GM18951 (cell line): ENCODE measurements around the gene TTC7B.

Source experiments
- POLR2A ChIP-seq: IDR thresholded peaks from 4 replicates; pipeline ENCODE4 v1.6.1; 2011; ENCODE audit warnings: mild to moderate bottlenecking; ENCODE audit not compliant: insufficient read length, insufficient read depth; ENCODE audit errors: extremely low read depth
- in situ Hi-C: fragments of 300-500 bp; cut with MboI; formaldehyde crosslinking; loops from one replicate; pipeline ENCODE4 v1.12.0; 2022; ENCODE audit warnings: low sequenced_read_pairs, mixed read lengths, inconsistent platforms; ENCODE audit not compliant: unreplicated experiment

Gene TTC7B

GRCh38 chr14:90700933-90701776 is 115.1 kb downstream of the TTC7B start:
- in situ Hi-C loops, result no loop called here
- TF ChIP-seq POLR2A, result no peak

DNA sequence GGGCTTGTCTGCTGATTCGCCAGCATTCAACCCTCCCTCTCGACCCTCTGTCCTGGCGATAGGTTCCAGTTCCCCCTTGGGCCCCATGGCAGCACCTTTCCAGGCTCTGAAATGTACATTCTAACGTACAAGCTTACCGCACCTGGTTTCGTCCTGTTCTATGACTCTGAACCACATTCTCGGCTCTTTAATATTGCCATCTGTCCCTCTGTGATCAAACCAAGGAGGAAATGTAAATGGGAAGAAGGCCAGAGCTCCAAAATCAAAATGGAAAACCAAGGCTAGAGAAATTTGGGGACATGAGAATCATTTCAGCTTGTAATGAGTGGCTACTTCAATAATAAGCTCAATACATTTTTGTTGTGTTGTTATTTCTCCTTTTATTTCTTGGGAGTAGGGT is 117.2 kb downstream of the TTC7B start:
- no peak for TF ChIP-seq POLR2A
- in situ Hi-C loops, result no loop called here

- in situ Hi-C loops, result no loop called here
- no peak for TF ChIP-seq POLR2A
These were observed 117.8 kb downstream of the TTC7B start for GRCh38 chr14:90698379-90698869.

- no peak for TF ChIP-seq POLR2A
- in situ Hi-C loops, result no loop called here
These were observed 118.5 kb downstream of the TTC7B start for GRCh38 chr14:90697577-90698206.

GRCh38 chr14:90697132-90697531 is 119.1 kb downstream of the TTC7B start:
- TF ChIP-seq POLR2A, result no peak
- in situ Hi-C loops, result no loop called here

GRCh38 chr14:90696720-90697119 is 119.5 kb downstream of the TTC7B start:
- no peak for TF ChIP-seq POLR2A
- in situ Hi-C loops, result no loop called here

GRCh38 chr14:90695997-90696660 is 120.1 kb downstream of the TTC7B start:
- in situ Hi-C loops, result no loop called here
- no peak for TF ChIP-seq POLR2A

DNA sequence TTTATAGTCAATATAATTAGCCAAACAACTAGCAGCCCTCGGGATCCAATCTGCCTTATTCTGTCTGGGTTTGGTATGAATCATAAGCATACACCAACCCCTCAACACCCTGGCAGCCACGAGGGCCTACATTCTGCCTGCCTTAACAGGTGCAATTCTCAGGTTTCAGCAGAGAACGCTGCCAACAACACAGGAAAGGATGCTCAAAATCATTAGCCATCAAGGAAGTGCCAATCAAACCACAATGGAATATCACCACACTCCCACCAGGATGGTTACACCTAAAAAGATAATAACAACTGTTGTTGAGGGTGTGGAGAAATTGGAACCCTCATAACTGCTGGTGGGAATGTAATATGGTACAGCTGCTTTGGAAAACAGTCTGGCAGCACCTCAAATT is 122.8 kb downstream of the TTC7B start:
- in situ Hi-C loops, result no loop called here
- TF ChIP-seq POLR2A, result no peak

GRCh38 chr14:90692826-90693225 is 123.4 kb downstream of the TTC7B start:
- in situ Hi-C loops, result no loop called here
- TF ChIP-seq POLR2A, result no peak

DNA sequence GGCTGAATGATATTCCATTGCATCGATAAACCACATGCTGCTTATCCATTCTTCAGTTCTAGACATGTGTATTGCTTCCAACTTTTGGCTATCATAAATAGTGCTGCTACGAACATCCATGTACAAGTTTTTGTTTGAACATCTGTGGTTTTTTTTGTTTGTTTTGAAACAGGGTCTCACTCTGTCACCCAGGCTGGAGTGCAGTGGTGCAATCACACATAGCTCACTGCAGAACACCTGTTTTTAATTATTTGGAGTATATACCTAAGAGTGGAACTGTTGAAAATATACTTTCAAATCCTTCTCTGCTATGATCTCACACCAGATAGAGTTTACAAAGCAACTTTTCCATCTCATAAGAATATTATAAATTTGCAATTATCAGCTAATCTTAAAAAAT is 124.2 kb downstream of the TTC7B start:
- no peak for TF ChIP-seq POLR2A
- in situ Hi-C loops, result no loop called here

DNA sequence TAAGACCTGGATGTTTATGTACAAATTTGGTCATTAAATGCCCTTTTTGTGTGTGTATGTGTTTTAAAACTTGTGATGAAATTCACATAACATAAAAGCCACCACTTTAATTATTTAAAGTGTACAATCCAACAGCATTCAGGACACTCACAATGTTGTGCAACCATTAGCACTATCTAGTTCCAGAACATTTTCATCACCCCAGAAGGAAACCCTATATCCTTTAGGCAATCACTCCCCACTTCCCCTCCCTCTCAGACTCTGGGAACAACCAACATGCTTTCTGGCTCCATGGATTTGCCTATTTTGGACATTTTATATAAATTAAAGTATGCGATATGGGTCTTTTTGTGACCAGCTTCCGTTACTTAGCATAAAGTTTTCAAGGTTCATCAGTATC is 124.6 kb downstream of the TTC7B start:
- in situ Hi-C loops, result no loop called here
- no peak for TF ChIP-seq POLR2A

- in situ Hi-C loops, result no loop called here
- no peak for TF ChIP-seq POLR2A
These were observed 128.6 kb downstream of the TTC7B start for GRCh38 chr14:90687680-90688079.

- no peak for TF ChIP-seq POLR2A
- in situ Hi-C loops, result no loop called here
These were observed 133.6 kb downstream of the TTC7B start for GRCh38 chr14:90682615-90683014.
